Muscle of arm (tissue), 12 donors: ENCODE measurements around the gene NOS1AP. TPM values are rescaled to one million over a fixed set of nuclear protein-coding genes. Genes with fewer than 3 reads are reported as not detected.

Source experiments
- DNase-seq: peaks from one replicate; pipeline ENCODE4 v3.0.0-alpha.2; 2013
- polyA plus RNA-seq, 12 donors: library from polyadenylated mRNA; unstranded; fragments of 120-200 nt; gene quantifications; one replicate each; pipeline ENCODE4 v1.2.1, GENCODE V29; 2013; ENCODE audit not compliant: insufficient read length in 12 of 12

The NOS1AP gene
- polyA plus RNA-seq, 12 donors = 0.27 to 1.7 (median 0.76) TPM; not detected in 2

- DNase-seq = no peak
These were observed 296.0 kb downstream of the NOS1AP start for GRCh38 chr1:162365284-162366020.

GRCh38 chr1:162366149-162366548, 296.7 kb downstream of the NOS1AP start:
- no peak for DNase-seq

- DNase-seq = no peak
These were observed 297.2 kb downstream of the NOS1AP start for GRCh38 chr1:162366671-162367070.

- DNase-seq = no peak
These were observed 297.6 kb downstream of the NOS1AP start for GRCh38 chr1:162367073-162367472.

GRCh38 chr1:162367772-162368171, 298.3 kb downstream of the NOS1AP start:
- DNase-seq = no peak

- no peak for DNase-seq
These were observed 299.0 kb downstream of the NOS1AP start for GRCh38 chr1:162368451-162368850.

- no peak for DNase-seq
These were observed 300.1 kb downstream of the NOS1AP start for GRCh38 chr1:162369571-162369970.

GRCh38 chr1:162370161-162370560, 300.7 kb downstream of the NOS1AP start:
- no peak for DNase-seq

- DNase-seq = no peak
These were observed 301.2 kb downstream of the NOS1AP start for GRCh38 chr1:162370721-162371120.

GRCh38 chr1:162371611-162372010, 302.1 kb downstream of the NOS1AP start:
- DNase-seq = no peak

GRCh38 chr1:162372159-162373071, 302.9 kb downstream of the NOS1AP start:
- DNase-seq = no peak

- DNase-seq = no peak
These were observed 303.6 kb downstream of the NOS1AP start for GRCh38 chr1:162373072-162373427.

GRCh38 chr1:162373541-162374260, 304.2 kb downstream of the NOS1AP start:
- no peak for DNase-seq

- no peak for DNase-seq
These were observed 304.9 kb downstream of the NOS1AP start for GRCh38 chr1:162374406-162374805.

- DNase-seq = no peak
These were observed 306.0 kb downstream of the NOS1AP start for GRCh38 chr1:162375463-162375862.

- DNase-seq = no peak
These were observed 307.2 kb downstream of the NOS1AP start, which contains the start of gene SPATA46 for GRCh38 chr1:162376691-162377090. Gene SPATA46 (minus strand): TSS chr1:162376854. CDS start chr1:162376790, 64 bp downstream.

GRCh38 chr1:162380061-162380846, 310.8 kb downstream of the NOS1AP start:
- DNase-seq = no peak

GRCh38 chr1:162381383-162381782, 311.9 kb downstream of the NOS1AP start, which contains the start of gene C1orf226:
Gene C1orf226 (plus strand): TSS chr1:162381728. CDS start chr1:162381902, 174 bp downstream.
- no peak for DNase-seq

- DNase-seq = no peak
These were observed 312.7 kb downstream of the NOS1AP start for GRCh38 chr1:162381941-162382750.

GRCh38 chr1:162383091-162383490, 313.6 kb downstream of the NOS1AP start:
- no peak for DNase-seq
